Adipocyte (in vitro differentiated cells): ENCODE data around the gene COL4A2.

Experiments used
- DNase-seq: peaks from one replicate; pipeline ENCODE4 v3.0.0-alpha.2; 2015; ENCODE audit warnings: low read depth
- H3K27me3 ChIP-seq: replicated peaks from 2 replicates; pipeline ENCODE4 v1.7.0; 2013; ENCODE audit warnings: mild to moderate bottlenecking, low read length, moderate library complexity; ENCODE audit not compliant: control insufficient read depth, insufficient read depth
- H3K36me3 ChIP-seq: 2 replicates; pipeline ENCODE4 v1.7.0; 2013; ENCODE audit warnings: low read length, mild to moderate bottlenecking, moderate library complexity; ENCODE audit not compliant: control insufficient read depth, insufficient read depth, severe bottlenecking
- H3K4me1 ChIP-seq: 2 replicates; pipeline ENCODE4 v1.7.0; 2013; ENCODE audit warnings: mild to moderate bottlenecking, low read length, moderate library complexity; ENCODE audit not compliant: control insufficient read depth, insufficient read depth
- H3K4me3 ChIP-seq: 2 replicates; pipeline ENCODE4 v1.7.0; 2013; ENCODE audit warnings: mild to moderate bottlenecking, low read length, moderate library complexity
- H3K9ac ChIP-seq: 2 replicates; pipeline ENCODE4 v1.7.0; 2013; ENCODE audit warnings: mild to moderate bottlenecking, low read length, moderate library complexity
- H3K9me3 ChIP-seq: 2 replicates; pipeline ENCODE4 v1.7.0; 2013; ENCODE audit warnings: mild to moderate bottlenecking, low read length, moderate library complexity; ENCODE audit not compliant: control insufficient read depth

Gene COL4A2

GRCh38 chr13:110328573-110328972 lies 21.5 kb downstream of the COL4A2 start:
- H3K9ac ChIP-seq, result no peak overlapping the region
- H3K4me1 ChIP-seq, result peaks cover 30% of the 10 kb centered on the region
- peaks cover 75% of the 10 kb centered on the region for H3K36me3 ChIP-seq
- DNase-seq, result no peak
- H3K4me3 ChIP-seq, result no peak overlapping the region
- H3K9me3 ChIP-seq, result no peaks in the 10 kb centered on the region
- H3K27me3 ChIP-seq, result no peaks in the 10 kb centered on the region

- Histone ChIP-seq H3K4me1 (peaks cover 27% of the 10 kb centered on the region), H3K9ac (no peak overlapping the region), H3K4me3 (no peak overlapping the region), H3K9me3 (no peaks in the 10 kb centered on the region), H3K27me3 (no peaks in the 10 kb centered on the region), H3K36me3 (peaks cover 76% of the 10 kb centered on the region)
- no peak for DNase-seq
Measured at GRCh38 chr13:110329258-110329657, 22.2 kb downstream of the COL4A2 start.

GRCh38 chr13:110329798-110330461 lies 22.8 kb downstream of the COL4A2 start:
- Histone ChIP-seq H3K4me3 (no peak overlapping the region), H3K4me1 (peaks cover 27% of the 10 kb centered on the region), H3K27me3 (no peaks in the 10 kb centered on the region), H3K9me3 (no peaks in the 10 kb centered on the region), H3K36me3 (peaks cover 76% of the 10 kb centered on the region), H3K9ac (no peak overlapping the region)
- peak; percentile 87 for DNase-seq

- Histone ChIP-seq H3K9me3 (no peaks in the 10 kb centered on the region), H3K9ac (no peak overlapping the region), H3K36me3 (peaks cover 77% of the 10 kb centered on the region), H3K27me3 (no peaks in the 10 kb centered on the region), H3K4me3 (no peak overlapping the region), H3K4me1 (peaks cover 27% of the 10 kb centered on the region)
- peak; percentile 77 for DNase-seq
Measured at GRCh38 chr13:110330491-110331011, 23.5 kb downstream of the COL4A2 start.

GRCh38 chr13:110331362-110331761 lies 24.3 kb downstream of the COL4A2 start:
- H3K4me3 ChIP-seq, result no peak overlapping the region
- no peaks in the 10 kb centered on the region for H3K27me3 ChIP-seq
- H3K4me1 ChIP-seq, result peaks cover 25% of the 10 kb centered on the region
- H3K36me3 ChIP-seq, result peaks cover 80% of the 10 kb centered on the region
- H3K9me3 ChIP-seq, result no peaks in the 10 kb centered on the region
- peak; percentile 64 for DNase-seq
- H3K9ac ChIP-seq, result no peak overlapping the region

- H3K36me3 ChIP-seq, result peaks cover 81% of the 10 kb centered on the region
- H3K4me3 ChIP-seq, result no peak overlapping the region
- DNase-seq, result no peak
- peaks cover 32% of the 10 kb centered on the region for H3K4me1 ChIP-seq
- no peak overlapping the region for H3K9ac ChIP-seq
- H3K9me3 ChIP-seq, result no peaks in the 10 kb centered on the region
- no peaks in the 10 kb centered on the region for H3K27me3 ChIP-seq
Measured at GRCh38 chr13:110332750-110333149, 25.7 kb downstream of the COL4A2 start.

- Histone ChIP-seq H3K36me3 (peaks cover 75% of the 10 kb centered on the region), H3K9ac (no peak overlapping the region), H3K27me3 (no peaks in the 10 kb centered on the region), H3K4me1 (peaks cover 43% of the 10 kb centered on the region), H3K4me3 (no peak overlapping the region), H3K9me3 (no peaks in the 10 kb centered on the region)
- DNase-seq, result no peak
Measured at GRCh38 chr13:110333837-110334236, 26.8 kb downstream of the COL4A2 start.

- Histone ChIP-seq H3K27me3 (no peaks in the 10 kb centered on the region), H3K9ac (no peak overlapping the region), H3K4me3 (no peak overlapping the region), H3K4me1 (peaks cover 47% of the 10 kb centered on the region), H3K36me3 (peaks cover 73% of the 10 kb centered on the region), H3K9me3 (no peaks in the 10 kb centered on the region)
- DNase-seq, result no peak
Measured at GRCh38 chr13:110334256-110334655, 27.2 kb downstream of the COL4A2 start.

GRCh38 chr13:110334841-110335490 lies 27.9 kb downstream of the COL4A2 start:
- H3K36me3 ChIP-seq, result peaks cover 67% of the 10 kb centered on the region
- no peak for DNase-seq
- H3K9me3 ChIP-seq, result no peaks in the 10 kb centered on the region
- H3K9ac ChIP-seq, result no peak overlapping the region
- H3K27me3 ChIP-seq, result no peaks in the 10 kb centered on the region
- H3K4me3 ChIP-seq, result no peak overlapping the region
- peaks cover 48% of the 10 kb centered on the region for H3K4me1 ChIP-seq

GRCh38 chr13:110336108-110336507 lies 29.0 kb downstream of the COL4A2 start:
- no peak for DNase-seq
- no peak overlapping the region for H3K9ac ChIP-seq
- no peaks in the 10 kb centered on the region for H3K27me3 ChIP-seq
- H3K4me3 ChIP-seq, result no peak overlapping the region
- H3K36me3 ChIP-seq, result peaks cover 63% of the 10 kb centered on the region
- no peaks in the 10 kb centered on the region for H3K9me3 ChIP-seq
- H3K4me1 ChIP-seq, result peaks cover 45% of the 10 kb centered on the region

GRCh38 chr13:110336681-110337080 lies 29.6 kb downstream of the COL4A2 start:
- DNase-seq, result no peak
- Histone ChIP-seq H3K4me1 (peaks cover 43% of the 10 kb centered on the region), H3K9me3 (no peaks in the 10 kb centered on the region), H3K27me3 (no peaks in the 10 kb centered on the region), H3K36me3 (peaks cover 59% of the 10 kb centered on the region), H3K4me3 (no peak overlapping the region), H3K9ac (no peak overlapping the region)
